Occipital lobe (tissue), 2 donors: ENCODE data around the gene TRAF3. TPM values are rescaled to one million over a fixed set of nuclear protein-coding genes. Genes with fewer than 3 reads are reported as not detected.
"Not testable (repeated sequence)": the region's sequence is repeated elsewhere in the genome, so short reads cannot be mapped to it uniquely, and the experiment has no call there.

Experiments
- DNase-seq: peaks from one replicate; lab custom pipeline; 2025; lab: John Stamatoyannopoulos, UW
- total RNA-seq: library from RNA; depleted of rRNA; stranded (reverse); fragments of >200 nt; gene quantifications from one replicate; pipeline ENCODE4 v1.2.3, GENCODE V29; 2014

TRAF3 gene
- total RNA-seq, 1 donor from 2014 or later = 20.1 TPM

GRCh38 chr14:102923201-102923924, 146.1 kb downstream of the TRAF3 start:
- DNase-seq = no peak

DNA sequence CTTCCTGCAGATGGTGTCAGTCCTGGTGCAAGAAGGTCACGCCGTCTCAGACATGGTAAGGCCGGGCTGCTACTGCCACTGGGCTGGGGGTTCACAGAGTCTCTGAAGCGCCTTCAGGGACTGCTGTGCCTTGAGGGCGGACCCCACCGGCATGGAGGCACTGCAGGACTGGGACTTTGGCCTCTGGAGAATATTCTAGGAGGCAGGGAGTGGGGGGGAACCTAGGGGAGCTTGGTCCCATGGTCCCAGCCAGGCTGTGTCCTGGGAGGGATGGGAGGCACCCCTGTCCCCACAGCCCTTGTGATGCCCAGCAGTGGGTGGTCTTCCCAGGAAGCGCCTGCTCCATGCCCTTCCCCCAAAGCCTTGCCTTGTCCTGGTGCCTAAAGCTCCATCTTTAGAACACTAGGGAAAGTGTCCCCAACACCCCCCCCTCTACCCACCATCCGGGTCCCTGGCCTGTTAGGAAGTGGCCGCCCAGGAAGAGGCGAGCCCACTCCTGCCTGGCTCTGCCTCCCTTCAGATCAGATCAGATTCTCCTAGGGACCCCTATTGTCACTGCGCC, 146.8 kb downstream of the TRAF3 start:
- DNase-seq = no peak

DNA sequence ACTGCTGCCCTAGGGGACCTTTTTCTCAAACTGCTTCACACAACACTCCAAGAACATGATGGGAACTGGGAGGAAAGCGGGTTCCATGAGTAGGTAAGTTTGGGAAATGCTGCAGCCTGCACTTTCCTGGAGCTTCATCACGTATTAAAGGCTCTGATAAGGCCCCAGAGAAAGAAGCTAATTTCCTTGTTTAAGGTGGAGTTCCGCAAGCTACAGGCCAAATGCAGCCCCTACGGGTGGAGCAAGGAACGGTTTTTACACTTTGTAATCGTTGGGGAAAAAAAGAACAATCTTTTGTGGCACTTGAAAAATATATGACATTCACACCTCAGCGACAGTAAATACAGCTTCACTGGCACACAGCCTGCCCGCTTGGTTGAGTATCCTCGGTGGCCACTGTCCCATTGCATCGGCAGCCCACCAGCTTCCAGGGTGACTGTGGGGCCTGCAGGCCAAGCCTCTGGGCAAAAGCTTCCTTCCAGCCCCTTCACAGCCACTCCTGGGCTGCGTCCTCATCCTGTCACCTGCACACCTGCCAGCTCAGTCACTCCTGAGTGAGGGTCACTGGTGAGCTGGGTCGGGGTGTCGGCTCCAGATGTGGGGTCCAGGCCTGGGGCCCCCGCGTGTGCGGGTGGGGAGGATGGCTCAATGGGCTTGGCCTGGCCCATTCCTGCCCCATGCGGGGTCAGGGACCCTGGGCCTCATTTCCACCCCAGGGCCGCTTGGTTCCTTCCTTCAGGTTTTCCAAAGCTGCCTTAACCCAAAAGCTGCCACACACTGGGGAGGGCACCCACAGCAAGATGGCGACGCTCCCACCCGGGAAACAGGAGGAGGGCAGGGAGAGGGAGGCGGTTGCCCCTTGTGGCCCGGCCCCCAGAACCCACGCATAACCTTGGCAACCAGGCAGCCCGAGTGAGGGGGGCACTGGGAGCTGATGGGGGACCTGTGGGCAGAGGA, 147.7 kb downstream of the TRAF3 start:
- no peak for DNase-seq

DNA sequence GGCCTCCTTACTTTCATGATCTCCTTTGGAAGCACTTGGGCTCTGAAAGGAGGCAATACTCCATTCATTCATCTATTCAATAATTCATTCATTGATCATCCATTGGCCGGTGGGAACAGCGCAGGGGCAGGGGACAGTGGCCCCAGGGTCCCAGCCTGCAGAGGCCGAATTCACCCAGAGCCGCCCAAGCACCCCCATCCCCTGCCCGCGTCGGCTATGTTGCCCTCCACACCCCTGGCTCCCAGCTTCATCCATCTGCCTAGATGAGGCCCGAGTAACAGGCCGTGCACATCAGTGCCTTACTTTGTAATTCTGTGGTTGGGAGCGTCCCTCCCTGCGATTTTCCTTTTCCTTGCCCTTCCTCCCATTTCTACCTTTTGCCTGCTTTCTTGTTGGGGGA, 148.4 kb downstream of the TRAF3 start:
- no peak for DNase-seq

DNA sequence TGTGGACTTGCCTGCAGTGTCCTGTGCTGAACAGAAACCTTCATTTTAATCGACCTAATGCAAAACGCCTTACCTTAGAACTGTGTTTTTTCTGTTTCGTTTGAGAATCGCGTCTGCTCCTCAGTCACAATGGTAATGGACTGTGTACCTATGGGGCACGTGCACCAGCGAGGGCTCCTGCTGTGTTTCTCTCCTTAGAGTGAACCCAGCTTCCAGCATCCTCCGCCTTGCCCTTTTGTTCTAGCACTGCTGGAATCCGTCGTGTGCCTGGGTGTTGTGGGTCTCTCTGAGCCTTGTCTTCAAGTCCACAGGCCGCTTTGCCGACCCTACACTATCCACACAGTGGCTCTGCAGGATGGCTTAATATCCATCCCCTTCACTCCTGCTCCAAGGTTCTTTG, 148.9 kb downstream of the TRAF3 start:
- no peak for DNase-seq

GRCh38 chr14:102926840-102927239, 149.6 kb downstream of the TRAF3 start:
- DNase-seq = not testable (repeated sequence)

- DNase-seq = no peak
Measured at GRCh38 chr14:102927346-102927877, 150.2 kb downstream of the TRAF3 start.

DNA sequence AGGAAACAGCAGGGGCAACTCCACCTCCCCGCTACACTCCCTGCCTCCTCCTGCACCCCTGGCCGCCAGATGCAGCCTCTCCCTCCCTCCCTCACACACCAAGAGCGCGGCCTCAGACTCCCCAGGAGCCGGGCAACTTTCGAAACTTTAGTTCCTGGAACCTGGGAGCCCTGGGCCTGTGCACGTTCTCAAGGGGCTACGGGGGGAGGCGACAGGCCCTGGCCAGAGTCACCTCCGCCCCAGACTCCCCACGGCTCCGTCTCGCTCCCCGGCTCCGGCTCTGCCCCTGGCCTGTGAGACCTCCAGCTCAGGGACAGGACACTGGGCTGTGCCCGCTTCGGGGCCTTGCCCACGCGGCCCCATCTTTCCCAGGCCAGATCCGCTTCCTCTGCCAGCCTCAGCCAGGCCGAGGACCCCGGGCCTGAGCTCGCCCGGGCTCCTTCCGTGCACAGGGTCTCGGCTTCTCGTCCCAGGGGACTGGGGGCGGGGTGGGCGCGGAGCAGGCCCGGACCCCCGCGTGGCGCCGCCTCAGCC, 150.7 kb downstream of the TRAF3 start:
- DNase-seq = no peak

DNA sequence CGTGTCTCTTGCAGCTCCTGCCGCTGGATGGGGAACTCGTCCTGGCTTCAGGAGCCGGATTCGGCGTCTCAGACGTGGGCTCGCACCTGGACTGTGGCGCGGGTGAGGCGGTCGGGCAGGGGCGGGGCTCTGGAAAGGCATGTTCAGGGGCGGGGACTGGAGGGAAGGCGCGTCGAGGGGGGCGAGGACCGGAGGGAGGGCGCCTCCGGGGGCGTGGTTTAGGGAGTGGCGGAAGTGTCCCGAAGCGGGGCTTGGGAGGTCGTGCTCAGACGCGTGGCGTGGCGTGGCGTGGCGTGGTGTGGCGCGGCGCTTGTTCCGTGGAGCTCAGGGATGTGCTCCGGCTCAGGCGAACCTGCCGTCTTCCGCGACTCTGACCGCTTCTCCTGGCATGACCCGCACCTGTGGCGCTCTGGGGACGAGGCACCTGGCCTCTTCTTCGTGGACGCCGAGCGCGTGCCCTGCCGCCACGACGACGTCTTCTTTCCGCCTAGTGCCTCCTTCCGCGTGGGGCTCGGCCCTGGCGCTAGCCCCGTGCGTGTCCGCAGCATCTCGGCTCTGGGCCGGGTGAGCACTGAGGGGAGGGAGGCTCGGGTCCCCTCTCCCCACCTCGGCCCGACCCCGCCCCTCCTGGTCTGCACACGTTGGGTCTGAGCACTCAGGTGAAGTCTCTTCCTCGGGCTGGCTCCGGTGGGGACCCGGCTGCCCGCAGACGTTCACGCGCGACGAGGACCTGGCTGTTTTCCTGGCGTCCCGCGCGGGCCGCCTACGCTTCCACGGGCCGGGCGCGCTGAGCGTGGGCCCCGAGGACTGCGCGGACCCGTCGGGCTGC, 151.4 kb downstream of the TRAF3 start:
- DNase-seq = no peak

DNA sequence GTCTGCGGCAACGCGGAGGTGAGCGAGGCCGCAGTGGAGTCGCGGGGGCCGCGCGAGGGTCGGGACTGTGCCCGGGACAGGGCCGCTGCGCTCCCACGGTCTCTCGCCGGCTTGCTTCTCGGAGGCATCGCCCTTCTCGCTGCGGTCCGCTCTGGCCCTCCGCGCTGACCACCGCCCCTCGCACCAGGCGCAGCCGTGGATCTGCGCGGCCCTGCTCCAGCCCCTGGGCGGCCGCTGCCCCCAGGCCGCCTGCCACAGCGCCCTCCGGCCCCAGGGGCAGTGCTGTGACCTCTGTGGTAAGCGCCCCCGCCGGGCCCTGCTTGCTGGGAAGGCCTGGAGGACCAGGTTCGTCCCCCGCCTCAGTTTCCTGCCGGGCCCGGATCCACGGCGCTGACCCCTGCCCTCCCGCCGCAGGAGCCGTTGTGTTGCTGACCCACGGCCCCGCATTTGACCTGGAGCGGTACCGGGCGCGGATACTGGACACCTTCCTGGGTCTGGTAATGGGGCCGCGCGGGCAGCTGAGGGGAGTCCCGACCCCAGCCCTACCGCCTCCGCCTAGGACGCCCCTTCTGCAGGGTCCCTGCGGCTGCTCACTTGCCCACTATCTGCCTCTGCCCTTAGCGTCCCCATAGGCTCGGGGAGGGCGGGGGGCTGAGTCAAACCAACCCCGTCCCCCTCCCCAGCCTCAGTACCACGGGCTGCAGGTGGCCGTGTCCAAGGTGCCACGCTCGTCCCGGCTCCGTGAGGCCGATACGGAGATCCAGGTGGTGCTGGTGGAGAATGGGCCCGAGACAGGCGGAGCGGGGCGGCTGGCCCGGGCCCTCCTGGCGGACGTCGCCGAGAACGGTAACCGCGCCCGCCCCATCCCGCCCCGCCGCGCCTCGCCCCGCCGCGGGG, 152.2 kb downstream of the TRAF3 start:
- DNase-seq = no peak

GRCh38 chr14:102930138-102930752, 153.0 kb downstream of the TRAF3 start:
- DNase-seq = no peak

DNA sequence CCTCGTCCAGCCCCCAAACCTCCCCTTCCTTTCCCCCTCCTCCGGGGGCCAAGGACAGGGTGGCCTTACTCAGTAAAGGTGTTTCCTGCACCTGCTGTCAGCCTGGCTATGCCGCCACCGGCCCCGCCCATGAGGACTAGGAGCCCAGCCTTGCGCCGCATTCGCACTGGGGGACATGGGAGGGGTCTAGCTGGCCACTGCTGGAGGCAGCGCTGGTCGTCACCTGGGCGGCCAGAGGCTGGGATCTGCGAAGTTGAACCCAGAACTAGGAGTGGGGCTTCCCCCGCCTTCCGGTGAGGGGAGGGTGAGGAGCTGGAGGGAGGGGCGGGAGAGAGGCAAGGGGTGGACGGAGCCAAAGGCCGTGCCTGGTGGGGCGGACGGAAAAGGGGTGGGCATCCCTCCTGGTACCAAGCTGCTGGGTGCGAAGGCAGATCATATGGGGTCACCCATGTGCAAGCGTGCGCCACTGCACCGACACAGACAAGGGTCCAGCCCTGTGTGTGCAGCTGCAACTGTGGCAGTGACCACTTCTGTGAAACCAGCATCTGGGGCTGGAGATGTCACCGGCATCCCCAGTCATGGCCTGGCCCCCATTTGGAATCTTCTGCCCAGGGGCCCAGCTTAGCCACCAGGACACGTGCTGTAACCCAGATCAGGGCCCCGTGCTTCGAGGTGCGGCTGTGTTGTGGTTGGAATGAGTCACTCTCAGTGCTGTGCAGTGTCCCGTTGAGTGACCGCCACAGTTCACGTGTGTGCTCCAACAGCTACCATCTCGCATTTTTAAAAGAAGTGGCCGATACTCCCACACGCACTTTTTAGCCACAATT, 153.7 kb downstream of the TRAF3 start:
- DNase-seq = no peak

GRCh38 chr14:102931580-102932285, 154.5 kb downstream of the TRAF3 start:
- no peak for DNase-seq

DNA sequence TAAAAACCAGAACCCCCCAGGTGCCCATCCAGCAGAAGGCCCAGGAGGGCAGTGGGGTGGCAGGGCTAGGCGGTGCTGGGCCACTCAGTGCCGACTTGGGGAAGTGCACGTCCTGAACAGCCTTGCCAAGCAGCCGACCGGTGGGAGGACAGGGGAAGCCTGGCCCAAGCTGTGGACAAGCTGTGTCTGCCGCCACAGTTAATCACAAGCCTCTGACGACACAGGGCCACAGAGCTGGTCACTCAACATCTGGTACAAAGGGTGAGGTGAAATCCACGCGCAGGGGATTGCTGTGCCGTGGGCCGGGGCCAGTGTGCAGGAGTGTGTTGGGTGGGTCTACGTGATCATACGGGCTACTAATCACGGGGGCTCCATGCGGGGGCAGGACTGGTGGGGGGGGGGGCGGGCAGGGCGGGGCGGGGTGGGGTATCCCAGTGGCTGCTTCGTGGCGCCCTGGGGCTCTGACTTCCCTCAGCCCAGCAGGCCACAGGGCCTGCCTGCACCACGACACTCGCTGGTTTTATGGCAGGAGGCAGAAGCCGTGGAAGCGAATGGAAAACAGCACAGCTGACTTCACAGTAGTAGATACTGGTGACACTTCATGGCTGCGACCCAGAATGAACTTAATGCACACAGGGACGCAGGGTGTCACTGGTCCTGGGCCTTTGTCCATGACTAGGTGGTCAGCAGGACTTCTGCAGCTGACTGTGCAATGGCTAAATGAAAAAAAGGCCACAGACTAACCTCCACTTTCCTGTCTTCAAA, 155.4 kb downstream of the TRAF3 start:
- DNase-seq = no peak

- no peak for DNase-seq
Measured at GRCh38 chr14:102933618-102934231, 156.5 kb downstream of the TRAF3 start.

DNA sequence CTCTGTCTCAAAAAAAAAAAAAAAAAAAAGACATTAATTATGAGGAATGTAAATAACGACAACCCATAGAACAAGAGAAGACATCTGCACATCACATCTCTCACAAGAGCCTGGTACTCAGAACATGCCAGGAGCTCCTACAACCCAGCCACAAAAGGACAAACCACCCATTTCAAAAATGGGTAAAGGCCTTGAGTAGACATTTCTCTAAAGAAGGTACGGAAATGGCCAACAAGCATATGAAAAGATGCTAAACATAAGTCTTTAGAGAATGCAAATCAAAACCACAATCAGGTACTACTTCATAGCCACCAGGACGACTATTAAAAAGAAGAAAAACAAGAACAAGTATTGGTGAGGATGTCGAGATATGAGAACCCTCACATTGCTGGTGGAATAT, 158.5 kb downstream of the TRAF3 start:
- no peak for DNase-seq
